Tibial artery (tissue), 4 donors: ENCODE data around the gene BORCS6.

Source experiments
- DNase-seq, 2 donors: peaks; one replicate each; pipeline ENCODE4 v3.0.0-alpha.2; 2019
- H3K27ac ChIP-seq, 2 donors: fragments of 200-600 bp; sonication (generic) in 1 of 2; 1 replicate in 1 of 2; 2 replicates in 1 of 2; pipeline ENCODE4 v1.5.1; 2018 to 2019; ENCODE audit warnings: mild to moderate bottlenecking in 1 of 2
- H3K27me3 ChIP-seq, 2 donors: fragments of 200-600 bp; sonication (generic) in 1 of 2; one replicate each; pipeline versions ENCODE4 v1.5.1 to v1.6.0; 2016 to 2019
- H3K36me3 ChIP-seq, 3 donors: fragments of 200-600 bp; sonication (generic) in 2 of 3; one replicate each; pipeline ENCODE4 v1.5.1; 2016 to 2019; ENCODE audit warnings: mild to moderate bottlenecking in 2 of 3
- H3K4me1 ChIP-seq, 4 donors: fragments of 200-600 bp; sonication (generic) in 2 of 4; 1 replicate in 3 of 4; 2 replicates in 1 of 4; pipeline ENCODE4 v1.5.1; 2016 to 2019
- H3K4me3 ChIP-seq, 2 donors: fragments of 200-600 bp; sonication (generic) in 1 of 2; 1 replicate in 1 of 2; 2 replicates in 1 of 2; pipeline ENCODE4 v1.5.1; 2018 to 2019; ENCODE audit warnings: mild to moderate bottlenecking in 2 of 2
- H3K9me3 ChIP-seq, 3 donors: fragments of 200-600 bp; sonication (generic) in 1 of 3; one replicate each; pipeline ENCODE4 v1.5.1; 2016 to 2019
- CTCF ChIP-seq, 2 experiments: fragments of 200-600 bp in 1 of 2; fragments of 450-650 bp in 1 of 2; IDR thresholded peaks; one replicate each; pipeline ENCODE4 v1.5.1; 2017 to 2019; ENCODE audit warnings: antibody characterized with exemption in 2 of 2, mild to moderate bottlenecking in 1 of 2, moderate library complexity in 1 of 2
- intact Hi-C: fragments of 100-400 bp; cut with DNase I; formaldehyde crosslinking; loops from one replicate; pipeline ENCODE4 v1.15.0; 2023; ENCODE audit warnings: low total_unique reads

Gene BORCS6

GRCh38 chr17:8162233-8162996, 27.6 kb downstream of the BORCS6 start, which contains the start of gene VAMP2:
VAMP2 (minus strand) TSS chr17:8162948; CDS start chr17:8162879, 69 bp downstream.
- H3K4me1 ChIP-seq = peaks cover 0 to 63% (median 45%) of the 10 kb centered on the region in 4 donors
- peak within 1 kb of the TSS; percentile 99 to 100 for H3K27ac ChIP-seq
- H3K9me3 ChIP-seq = no peaks in the 10 kb centered on the region
- H3K36me3 ChIP-seq = peaks cover 0 to 21% (median 19%) of the 10 kb centered on the region in 3 donors
- DNase-seq = peak; percentile 73 to 91
- peak within 1 kb of the TSS; percentile 85 to 99 for H3K4me3 ChIP-seq
- intact Hi-C loops = loop anchor here (5.0 kb wide), 1 partner anchor 40 kb away; the partner anchor contains the start of gene HES7
- no peaks in the 10 kb centered on the region for H3K27me3 ChIP-seq
- TF ChIP-seq CTCF (IDR thresholded peaks at IDR 0.05) = no peak

DNA sequence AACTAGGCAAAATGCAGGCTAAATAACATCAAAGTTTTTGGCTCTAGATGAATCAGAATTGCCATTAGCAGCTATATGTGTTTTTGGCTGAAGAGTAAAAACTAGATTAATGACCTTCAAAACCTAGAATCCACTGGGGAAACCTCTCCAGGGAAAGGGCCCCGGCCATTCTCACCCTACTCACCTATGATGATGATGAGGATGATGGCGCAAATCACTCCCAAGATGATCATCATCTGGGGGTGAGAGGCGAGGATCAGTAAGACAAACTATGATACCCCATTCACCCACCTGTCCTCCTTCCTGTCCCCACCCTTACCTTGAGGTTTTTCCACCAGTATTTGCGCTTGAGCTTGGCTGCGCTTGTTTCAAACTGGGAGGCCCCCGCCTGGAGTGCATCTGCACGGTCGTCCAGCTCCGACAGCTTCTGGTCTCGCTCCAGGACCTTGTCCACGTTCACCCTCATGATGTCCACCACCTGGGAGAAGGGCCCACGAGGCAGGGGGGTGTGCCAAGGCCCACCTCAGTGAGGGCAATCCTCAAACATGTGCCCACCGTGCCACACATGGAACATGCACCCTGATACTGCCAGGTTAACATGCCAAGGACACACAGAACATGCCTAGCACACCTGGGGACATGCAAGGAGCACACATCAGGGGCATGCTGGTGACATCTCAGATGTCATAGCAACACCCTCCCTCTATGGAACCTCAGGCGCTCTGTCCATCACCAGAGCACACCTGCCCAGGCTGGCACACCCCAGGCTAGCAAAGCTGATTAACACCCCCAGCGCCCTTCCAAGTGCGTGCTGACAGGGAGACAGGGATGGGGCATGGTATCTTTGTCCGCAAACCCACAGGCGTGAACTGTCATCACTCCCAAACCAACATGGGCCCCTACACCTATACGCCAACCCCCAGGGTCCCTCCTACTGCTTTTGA, 28.4 kb downstream of the BORCS6 start:
- H3K4me3 ChIP-seq = peak overlapping the region; percentile 85 to 99
- intact Hi-C loops = loop anchor here (2.0 to 5.0 kb wide), 2 partner anchors 25 to 39 kb away; partner anchors contain the start of gene HES7
- DNase-seq = no peak
- peaks cover 0 to 69% (median 45%) of the 10 kb centered on the region in 4 donors for H3K4me1 ChIP-seq
- H3K27me3 ChIP-seq = no peaks in the 10 kb centered on the region
- peaks cover 0 to 21% (median 19%) of the 10 kb centered on the region in 3 donors for H3K36me3 ChIP-seq
- no peaks in the 10 kb centered on the region for H3K9me3 ChIP-seq
- H3K27ac ChIP-seq = peak overlapping the region; percentile 99 to 100
- no peak for TF ChIP-seq CTCF (IDR thresholded peaks at IDR 0.05)

- intact Hi-C loops = loop anchor here (2.0 to 5.0 kb wide), 2 partner anchors 24 to 38 kb away; partner anchors contain the start of gene HES7
- no peak for DNase-seq
- H3K4me3 ChIP-seq = peak overlapping the region; percentile 0 to 85
These were observed 29.2 kb downstream of the BORCS6 start for GRCh38 chr17:8160741-8161221.

GRCh38 chr17:8160224-8160577, 29.8 kb downstream of the BORCS6 start:
- H3K9me3 ChIP-seq = no peaks in the 10 kb centered on the region
- TF ChIP-seq CTCF (IDR thresholded peaks at IDR 0.05) = no peak
- H3K27me3 ChIP-seq = no peaks in the 10 kb centered on the region
- H3K27ac ChIP-seq = peak overlapping the region; percentile 99 to 100
- intact Hi-C loops = loop anchor here (2.0 to 5.0 kb wide), 2 partner anchors 23 to 38 kb away; partner anchors contain the start of gene HES7
- DNase-seq = no peak
- H3K4me3 ChIP-seq = no peak overlapping the region
- peaks cover 0 to 25% (median 19%) of the 10 kb centered on the region in 3 donors for H3K36me3 ChIP-seq
- H3K4me1 ChIP-seq = peaks cover 0 to 69% (median 45%) of the 10 kb centered on the region in 4 donors

More at GRCh38 chr17:8160741-8161221, 29.2 kb downstream of the BORCS6 start:
- no peaks in the 10 kb centered on the region for H3K27me3 ChIP-seq
- peaks cover 0 to 69% (median 45%) of the 10 kb centered on the region in 4 donors for H3K4me1 ChIP-seq
- peak overlapping the region; percentile 99 to 100 for H3K27ac ChIP-seq
- peaks cover 0 to 21% (median 19%) of the 10 kb centered on the region in 3 donors for H3K36me3 ChIP-seq
- no peaks in the 10 kb centered on the region for H3K9me3 ChIP-seq
- no peak for TF ChIP-seq CTCF (IDR thresholded peaks at IDR 0.05)
